Neural crest cell (in vitro differentiated cells): Measurements from ENCODE around the gene SLC1A3. TPM values are rescaled to one million over a fixed set of nuclear protein-coding genes. Genes with fewer than 3 reads are reported as not detected.

Experiments
- DNase-seq: peaks from one replicate; pipeline ENCODE4 v3.0.0; 2021; ENCODE audit warnings: low read depth, mixed read lengths, low spot score
- H3K27ac Mint-ChIP-seq: one replicate; pipeline ENCODE4 v1.8.0; 2021; ENCODE audit warnings: mild to moderate bottlenecking, mixed read lengths; ENCODE audit not compliant: unreplicated experiment
- H3K27me3 Mint-ChIP-seq: 2 replicates; pipeline ENCODE4 v1.8.0; 2021; ENCODE audit warnings: low read depth, mild to moderate bottlenecking, mixed read lengths
- H3K36me3 Mint-ChIP-seq: 2 replicates; pipeline ENCODE4 v1.8.0; 2021; ENCODE audit warnings: low read depth, mild to moderate bottlenecking, mixed read lengths
- H3K4me1 Mint-ChIP-seq: 2 replicates; pipeline ENCODE4 v1.8.0; 2021; ENCODE audit warnings: mixed read lengths
- H3K4me3 Mint-ChIP-seq: one replicate; pipeline ENCODE4 v1.8.0; 2021; ENCODE audit warnings: mild to moderate bottlenecking, mixed read lengths
- H3K9me3 Mint-ChIP-seq: 2 replicates; pipeline ENCODE4 v1.8.0; 2021; ENCODE audit warnings: mixed read lengths
- CTCF ChIP-seq: fragments of 200-600 bp; sonication (generic); conservative IDR thresholded peaks from 2 replicates; pipeline ENCODE4 v1.5.0; 2021; ENCODE audit warnings: antibody characterized with exemption, mild to moderate bottlenecking
- total RNA-seq: library from RNA; stranded (reverse); gene quantifications from 2 replicates; pipeline ENCODE4 v1.2.1, GENCODE V29; 2021

Gene SLC1A3
- total RNA-seq, 1 donor from 2014 or later, result 26.5 TPM

- no peak overlapping the region for H3K27ac Mint-ChIP-seq
- no peak overlapping the region for H3K4me3 Mint-ChIP-seq
- H3K9me3 Mint-ChIP-seq, result no peaks in the 10 kb centered on the region
- DNase-seq, result no peak
- peaks cover 2% of the 10 kb centered on the region for H3K27me3 Mint-ChIP-seq
- peaks cover 14% of the 10 kb centered on the region for H3K4me1 Mint-ChIP-seq
- TF ChIP-seq CTCF, result no peak
- no peaks in the 10 kb centered on the region for H3K36me3 Mint-ChIP-seq
Observed at GRCh38 chr5:36726767-36727166, 120.4 kb downstream of the SLC1A3 start.

- no peak overlapping the region for H3K4me3 Mint-ChIP-seq
- peak; percentile 80 for TF ChIP-seq CTCF
- DNase-seq, result no peak
- H3K27ac Mint-ChIP-seq, result no peak overlapping the region
- peaks cover 11% of the 10 kb centered on the region for H3K4me1 Mint-ChIP-seq
- no peaks in the 10 kb centered on the region for H3K36me3 Mint-ChIP-seq
- peaks cover 2% of the 10 kb centered on the region for H3K27me3 Mint-ChIP-seq
- H3K9me3 Mint-ChIP-seq, result no peaks in the 10 kb centered on the region
Observed at GRCh38 chr5:36728697-36729543, 122.5 kb downstream of the SLC1A3 start.

GRCh38 chr5:36730537-36731216 lies 124.3 kb downstream of the SLC1A3 start:
- no peaks in the 10 kb centered on the region for H3K9me3 Mint-ChIP-seq
- peaks cover 5% of the 10 kb centered on the region for H3K4me1 Mint-ChIP-seq
- H3K36me3 Mint-ChIP-seq, result no peaks in the 10 kb centered on the region
- H3K27ac Mint-ChIP-seq, result no peak overlapping the region
- peaks cover 9% of the 10 kb centered on the region for H3K27me3 Mint-ChIP-seq
- DNase-seq, result no peak
- no peak overlapping the region for H3K4me3 Mint-ChIP-seq
- TF ChIP-seq CTCF, result no peak

- no peak for TF ChIP-seq CTCF
- H3K4me1 Mint-ChIP-seq, result peaks cover 5% of the 10 kb centered on the region
- no peak for DNase-seq
- peaks cover 9% of the 10 kb centered on the region for H3K27me3 Mint-ChIP-seq
- H3K27ac Mint-ChIP-seq, result no peak overlapping the region
- no peaks in the 10 kb centered on the region for H3K9me3 Mint-ChIP-seq
- no peaks in the 10 kb centered on the region for H3K36me3 Mint-ChIP-seq
- H3K4me3 Mint-ChIP-seq, result no peak overlapping the region
Observed at GRCh38 chr5:36733183-36733582, 126.8 kb downstream of the SLC1A3 start.

- Mint-ChIP-seq H3K4me1 (no peaks in the 10 kb centered on the region), H3K9me3 (no peaks in the 10 kb centered on the region), H3K36me3 (no peaks in the 10 kb centered on the region), H3K27ac (no peak overlapping the region), H3K4me3 (no peak overlapping the region), H3K27me3 (peaks cover 7% of the 10 kb centered on the region)
- no peak for TF ChIP-seq CTCF
- DNase-seq, result no peak
Observed at GRCh38 chr5:36734422-36734821, 128.0 kb downstream of the SLC1A3 start.
